GM19372 (cell line): ENCODE data around the gene SMTN.

Experiments used
- ATAC-seq: cut with Tn5 transposase; IDR thresholded peaks from one replicate; pipeline ENCODE4 v1.9.1; 2021; ENCODE audit warnings: mild to moderate bottlenecking, low read depth, moderate library complexity; ENCODE audit not compliant: unreplicated experiment

SMTN gene

GRCh38 chr22:31144223-31144622 lies 63.1 kb downstream of the SMTN start:
- no peak for ATAC-seq

- no peak for ATAC-seq
Measured at GRCh38 chr22:31148488-31148887, 67.4 kb downstream of the SMTN start.

- no peak for ATAC-seq
Measured at GRCh38 chr22:31148953-31149627, 68.0 kb downstream of the SMTN start.

- no peak for ATAC-seq
Measured at GRCh38 chr22:31150615-31151014, 69.5 kb downstream of the SMTN start.

- no peak for ATAC-seq
Measured at GRCh38 chr22:31151872-31152271, 70.8 kb downstream of the SMTN start.

GRCh38 chr22:31153357-31153756 lies 72.2 kb downstream of the SMTN start:
- ATAC-seq: no peak
